Measurements from ENCODE around the gene OR1L1.

Gene OR1L1

GRCh38 chr9:122684851-122685250 is 23.3 kb downstream of the OR1L1 start:
- Histone ChIP-seq H3K4me1 (ENCODE audit: control extremely low read depth in 1 of 4, control insufficient read depth in 4 of 4, insufficient read depth in 4 of 4, low read length in 3 of 4) (no peaks in the 10 kb centered on the region), H3K36me3 (ENCODE audit: control insufficient read depth in 4 of 4, insufficient read depth in 4 of 4, low read length in 3 of 4) (no peaks in the 10 kb centered on the region), H3K27ac (ENCODE audit: insufficient read depth in 1 of 2, low read depth in 1 of 2, low read length in 2 of 2, poor library complexity in 1 of 2, severe bottlenecking in 2 of 2) (no peak overlapping the region), H3K27me3 (replicated peaks in 2 of 5; ENCODE audit: control insufficient read depth in 4 of 5, insufficient read depth in 5 of 5, low read length in 4 of 5) (no peaks in the 10 kb centered on the region), H3K9me3 (ENCODE audit: control extremely low read depth in 1 of 5, control insufficient read depth in 4 of 5, insufficient read depth in 2 of 5, low read depth in 1 of 5, low read length in 4 of 5) (peaks cover 4 to 17% (median 8%) of the 10 kb centered on the region in 5 experiments), H3K4me3 (ENCODE audit: control insufficient read depth in 1 of 7, extremely low read depth in 1 of 7, insufficient read depth in 4 of 7, low read depth in 2 of 7, low read length in 6 of 7) (no peak overlapping the region)
- POLR2A ChIA-PET = no interaction called here
- peak in 1 of 3 donors; percentile 4 for DNase-seq
- CTCF ChIA-PET = no interaction called here

GRCh38 chr9:122695696-122696095 is 34.2 kb downstream of the OR1L1 start:
- Histone ChIP-seq H3K27ac (ENCODE audit: insufficient read depth in 1 of 2, low read depth in 1 of 2, low read length in 2 of 2, poor library complexity in 1 of 2, severe bottlenecking in 2 of 2) (no peak overlapping the region), H3K36me3 (ENCODE audit: control insufficient read depth in 4 of 4, insufficient read depth in 4 of 4, low read length in 3 of 4) (no peaks in the 10 kb centered on the region), H3K9me3 (ENCODE audit: control extremely low read depth in 1 of 5, control insufficient read depth in 4 of 5, insufficient read depth in 2 of 5, low read depth in 1 of 5, low read length in 4 of 5) (peaks cover 0 to 7% (median 4%) of the 10 kb centered on the region in 5 experiments), H3K4me1 (ENCODE audit: control extremely low read depth in 1 of 4, control insufficient read depth in 4 of 4, insufficient read depth in 4 of 4, low read length in 3 of 4) (no peaks in the 10 kb centered on the region), H3K27me3 (replicated peaks in 2 of 5; ENCODE audit: control insufficient read depth in 4 of 5, insufficient read depth in 5 of 5, low read length in 4 of 5) (no peaks in the 10 kb centered on the region), H3K4me3 (ENCODE audit: control insufficient read depth in 1 of 7, extremely low read depth in 1 of 7, insufficient read depth in 4 of 7, low read depth in 2 of 7, low read length in 6 of 7) (no peak overlapping the region)
- CTCF ChIA-PET = no interaction called here
- POLR2A ChIA-PET = no interaction called here
- DNase-seq = no peak
- WGBS (ENCODE audit: insufficient coverage) = 80% methylated on average over 1 of the region's 1 CpG

Measured in common myeloid progenitor, CD34-positive (primary cell).